Measurements from ENCODE around the gene TTLL13.

GRCh38 chr15:90291679-90292356, 42.5 kb downstream of the TTLL13 start:
- no peak for TF ChIP-seq POLR2A (IDR thresholded peaks at IDR 0.05)
- TF ChIP-seq, protein P1, sequence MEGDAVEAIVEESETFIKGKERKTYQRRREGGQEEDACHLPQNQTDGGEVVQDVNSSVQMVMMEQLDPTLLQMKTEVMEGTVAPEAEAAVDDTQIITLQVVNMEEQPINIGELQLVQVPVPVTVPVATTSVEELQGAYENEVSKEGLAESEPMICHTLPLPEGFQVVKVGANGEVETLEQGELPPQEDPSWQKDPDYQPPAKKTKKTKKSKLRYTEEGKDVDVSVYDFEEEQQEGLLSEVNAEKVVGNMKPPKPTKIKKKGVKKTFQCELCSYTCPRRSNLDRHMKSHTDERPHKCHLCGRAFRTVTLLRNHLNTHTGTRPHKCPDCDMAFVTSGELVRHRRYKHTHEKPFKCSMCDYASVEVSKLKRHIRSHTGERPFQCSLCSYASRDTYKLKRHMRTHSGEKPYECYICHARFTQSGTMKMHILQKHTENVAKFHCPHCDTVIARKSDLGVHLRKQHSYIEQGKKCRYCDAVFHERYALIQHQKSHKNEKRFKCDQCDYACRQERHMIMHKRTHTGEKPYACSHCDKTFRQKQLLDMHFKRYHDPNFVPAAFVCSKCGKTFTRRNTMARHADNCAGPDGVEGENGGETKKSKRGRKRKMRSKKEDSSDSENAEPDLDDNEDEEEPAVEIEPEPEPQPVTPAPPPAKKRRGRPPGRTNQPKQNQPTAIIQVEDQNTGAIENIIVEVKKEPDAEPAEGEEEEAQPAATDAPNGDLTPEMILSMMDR (IDR thresholded peaks at IDR 0.05), result no peak
